RWPE2 (cell line): ENCODE measurements around the gene RHOT1.

Experiments
- ATAC-seq: fragments of 200-7000 bp; cut with Tn5 transposase; 3 replicates; pipeline ENCODE4 v1.9.1; 2021; ENCODE audit warnings: low read depth
- DNase-seq: peaks from one replicate; pipeline ENCODE4 v3.0.0-alpha.2; 2020; ENCODE audit warnings: low spot score
- H3K27ac ChIP-seq: fragments of 450-650 bp; 2 replicates; pipeline ENCODE4 v1.5.1; 2017; ENCODE audit warnings: mild to moderate bottlenecking; ENCODE audit not compliant: poor library complexity, severe bottlenecking
- H3K27me3 ChIP-seq: fragments of 250-450 bp; sonication (Bioruptor Pico); 2 replicates; pipeline ENCODE4 v1.5.1; 2021; ENCODE audit warnings: mild to moderate bottlenecking, moderate library complexity; ENCODE audit not compliant: insufficient read depth, poor library complexity, severe bottlenecking
- H3K36me3 ChIP-seq: fragments of 250-450 bp; sonication (Bioruptor Pico); 2 replicates; pipeline ENCODE4 v1.5.1; 2020; ENCODE audit warnings: low read depth, mild to moderate bottlenecking, moderate library complexity
- H3K4me1 ChIP-seq: fragments of 250-450 bp; sonication (Bioruptor Pico); 2 replicates; pipeline ENCODE4 v1.5.1; 2021; ENCODE audit warnings: mild to moderate bottlenecking, moderate library complexity; ENCODE audit not compliant: insufficient read depth, poor library complexity, severe bottlenecking
- H3K4me3 ChIP-seq: fragments of 250-450 bp; sonication (Bioruptor Pico); 2 replicates; pipeline ENCODE4 v1.5.1; 2021; ENCODE audit warnings: mild to moderate bottlenecking, moderate library complexity; ENCODE audit not compliant: severe bottlenecking
- H3K9me3 ChIP-seq: fragments of 250-450 bp; sonication (Bioruptor Pico); 2 replicates; pipeline ENCODE4 v1.5.1; 2021; ENCODE audit warnings: mild to moderate bottlenecking, moderate library complexity; ENCODE audit not compliant: severe bottlenecking
- TF ChIP-seq, protein P1 (sequence below): fragments of 450-650 bp; IDR thresholded peaks from one replicate; pipeline ENCODE4 v1.5.1; 2017; ENCODE audit warnings: mild to moderate bottlenecking, moderate library complexity; ENCODE audit not compliant: poor library complexity, severe bottlenecking

RHOT1 gene

DNA sequence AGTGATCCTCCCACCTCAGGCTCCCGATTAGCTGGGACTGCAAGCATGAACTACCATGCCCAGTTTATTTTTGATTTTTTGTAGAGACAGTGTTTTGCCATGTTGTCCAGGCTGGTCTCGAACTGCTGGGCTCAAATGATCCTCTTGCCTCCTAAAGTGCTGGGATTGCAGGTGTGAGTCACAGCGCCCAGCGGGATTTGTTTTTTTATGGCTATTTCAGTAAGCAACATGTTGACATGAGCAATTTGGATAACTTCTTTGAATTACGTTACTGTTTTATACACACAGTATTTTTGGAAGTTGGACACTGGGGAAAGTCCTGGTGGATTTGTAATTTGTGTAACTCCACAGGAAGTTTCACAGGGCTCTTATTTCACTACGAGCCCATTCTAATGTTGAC, 18.5 kb upstream of the RHOT1 start:
- Histone ChIP-seq H3K4me3 (no peak overlapping the region), H3K27ac (no peak overlapping the region), H3K9me3 (no peaks in the 10 kb centered on the region), H3K27me3 (no peaks in the 10 kb centered on the region), H3K36me3 (no peaks in the 10 kb centered on the region), H3K4me1 (no peaks in the 10 kb centered on the region)
- TF ChIP-seq, protein P1, sequence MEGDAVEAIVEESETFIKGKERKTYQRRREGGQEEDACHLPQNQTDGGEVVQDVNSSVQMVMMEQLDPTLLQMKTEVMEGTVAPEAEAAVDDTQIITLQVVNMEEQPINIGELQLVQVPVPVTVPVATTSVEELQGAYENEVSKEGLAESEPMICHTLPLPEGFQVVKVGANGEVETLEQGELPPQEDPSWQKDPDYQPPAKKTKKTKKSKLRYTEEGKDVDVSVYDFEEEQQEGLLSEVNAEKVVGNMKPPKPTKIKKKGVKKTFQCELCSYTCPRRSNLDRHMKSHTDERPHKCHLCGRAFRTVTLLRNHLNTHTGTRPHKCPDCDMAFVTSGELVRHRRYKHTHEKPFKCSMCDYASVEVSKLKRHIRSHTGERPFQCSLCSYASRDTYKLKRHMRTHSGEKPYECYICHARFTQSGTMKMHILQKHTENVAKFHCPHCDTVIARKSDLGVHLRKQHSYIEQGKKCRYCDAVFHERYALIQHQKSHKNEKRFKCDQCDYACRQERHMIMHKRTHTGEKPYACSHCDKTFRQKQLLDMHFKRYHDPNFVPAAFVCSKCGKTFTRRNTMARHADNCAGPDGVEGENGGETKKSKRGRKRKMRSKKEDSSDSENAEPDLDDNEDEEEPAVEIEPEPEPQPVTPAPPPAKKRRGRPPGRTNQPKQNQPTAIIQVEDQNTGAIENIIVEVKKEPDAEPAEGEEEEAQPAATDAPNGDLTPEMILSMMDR: no peak
- DNase-seq (no peak), ATAC-seq (no peak)

DNA sequence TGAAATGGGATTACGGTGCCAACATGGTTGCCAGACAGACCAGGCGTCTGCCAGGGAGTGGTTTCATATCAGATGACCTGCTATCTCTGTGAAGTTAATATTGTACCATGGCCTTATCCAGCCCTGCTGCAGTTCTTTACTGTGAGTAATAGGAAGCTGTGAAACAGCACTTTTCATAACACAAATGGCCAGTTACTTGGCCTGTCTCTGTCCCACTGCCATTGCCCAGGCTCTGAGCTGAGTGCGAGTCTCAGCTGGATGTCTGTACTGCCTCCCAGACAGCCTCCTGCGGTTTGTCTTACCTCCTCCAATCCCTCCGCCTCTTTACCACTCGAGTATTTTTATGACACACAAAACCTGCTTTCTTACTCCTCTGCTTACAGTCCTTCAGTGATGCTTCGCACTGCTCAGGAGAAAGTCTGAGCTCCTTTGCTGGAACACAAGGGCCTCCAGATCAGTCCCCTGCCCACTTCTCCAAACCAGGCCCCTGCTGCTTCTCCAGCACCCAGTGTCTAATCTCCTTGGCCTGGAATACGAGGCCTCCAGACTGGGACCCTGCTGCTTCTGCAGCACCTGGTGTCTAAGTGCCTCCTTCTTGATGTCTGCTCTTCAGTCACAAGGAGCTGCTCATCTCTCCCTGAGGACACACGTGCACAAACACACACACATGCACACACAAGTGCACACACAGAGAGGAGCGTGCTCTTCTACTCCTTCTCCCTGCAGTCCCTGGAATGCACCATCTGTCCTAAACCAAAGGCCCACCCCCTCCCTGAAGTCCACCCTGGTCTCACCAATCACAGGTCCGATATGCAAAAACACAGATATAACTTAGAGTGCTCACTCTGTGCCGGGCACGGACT, 17.1 kb upstream of the RHOT1 start:
- TF ChIP-seq, protein P1: no peak
- no peak for DNase-seq
- H3K27me3 ChIP-seq: no peaks in the 10 kb centered on the region
- no peaks in the 10 kb centered on the region for H3K9me3 ChIP-seq
- no peak for ATAC-seq
- no peak overlapping the region for H3K27ac ChIP-seq
- H3K4me3 ChIP-seq: no peak overlapping the region
- no peaks in the 10 kb centered on the region for H3K36me3 ChIP-seq
- H3K4me1 ChIP-seq: no peaks in the 10 kb centered on the region

DNA sequence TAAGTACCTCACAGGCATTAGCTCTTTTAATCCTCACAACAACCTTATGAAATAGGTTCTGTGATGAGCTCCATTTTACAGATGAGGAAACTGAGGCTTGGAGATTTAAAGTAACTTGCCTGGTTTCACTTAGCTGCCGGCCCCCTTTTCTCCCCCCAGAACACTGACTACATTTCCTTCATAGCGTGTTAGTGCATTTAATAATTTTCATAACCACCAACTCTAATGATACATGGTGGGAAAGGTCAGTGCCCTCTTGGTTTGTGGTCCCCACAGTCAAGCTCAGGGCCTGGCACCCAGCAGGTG, 16.5 kb upstream of the RHOT1 start:
- H3K27ac ChIP-seq: no peak overlapping the region
- H3K4me1 ChIP-seq: no peaks in the 10 kb centered on the region
- DNase-seq (no peak), ATAC-seq (no peak)
- TF ChIP-seq, protein P1: no peak
- no peaks in the 10 kb centered on the region for H3K36me3 ChIP-seq
- peaks cover 2% of the 10 kb centered on the region for H3K9me3 ChIP-seq
- H3K4me3 ChIP-seq: no peak overlapping the region
- H3K27me3 ChIP-seq: no peaks in the 10 kb centered on the region

DNA sequence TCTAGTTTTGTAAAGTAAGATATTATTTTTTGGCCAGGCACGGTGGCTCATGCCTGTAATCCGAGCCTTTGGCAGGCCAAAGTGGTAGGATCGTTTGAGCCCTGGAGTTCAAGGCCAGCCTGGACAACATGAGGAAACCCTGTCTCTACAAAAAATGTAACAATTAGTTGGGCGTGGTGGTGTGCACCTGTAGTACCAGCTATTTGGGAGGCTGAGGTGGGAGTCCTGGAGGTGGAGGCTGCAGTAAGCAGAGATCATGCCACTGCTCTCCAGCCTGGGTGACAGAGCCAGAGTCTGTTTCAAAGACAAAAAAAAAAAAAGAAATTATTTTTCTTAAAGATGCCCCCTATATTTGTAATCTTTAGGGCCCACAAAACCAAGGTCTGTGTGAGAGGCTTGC, 16.0 kb upstream of the RHOT1 start:
- no peaks in the 10 kb centered on the region for H3K36me3 ChIP-seq
- TF ChIP-seq, protein P1: no peak
- H3K9me3 ChIP-seq: peaks cover 2% of the 10 kb centered on the region
- H3K27me3 ChIP-seq: no peaks in the 10 kb centered on the region
- H3K4me3 ChIP-seq: no peak overlapping the region
- ATAC-seq (no peak), DNase-seq (no peak)
- no peak overlapping the region for H3K27ac ChIP-seq
- H3K4me1 ChIP-seq: no peaks in the 10 kb centered on the region

DNA sequence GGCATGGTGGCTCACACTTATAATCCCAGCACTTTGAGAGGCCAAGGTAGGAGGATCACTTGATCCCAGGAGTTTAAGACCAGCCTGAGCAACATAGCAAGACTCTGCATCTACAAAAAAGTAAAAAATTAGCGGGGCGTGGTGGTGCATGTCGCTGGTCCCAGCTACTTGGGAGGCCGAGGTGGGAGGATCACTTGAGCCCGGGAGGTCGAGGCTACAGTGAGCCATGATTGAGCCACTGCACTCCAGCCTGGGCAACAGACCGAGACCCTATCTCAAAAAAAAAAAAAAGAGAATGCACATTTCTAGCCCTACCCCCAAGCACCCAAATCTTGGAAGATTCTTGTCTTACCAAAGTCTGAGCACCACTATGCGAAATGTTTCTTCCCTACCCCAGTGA, 15.6 kb upstream of the RHOT1 start:
- TF ChIP-seq, protein P1: no peak
- no peaks in the 10 kb centered on the region for H3K36me3 ChIP-seq
- H3K4me3 ChIP-seq: no peak overlapping the region
- no peak for DNase-seq
- no peaks in the 10 kb centered on the region for H3K27me3 ChIP-seq
- H3K27ac ChIP-seq: peak overlapping the region; percentile 52
- peaks cover 2% of the 10 kb centered on the region for H3K9me3 ChIP-seq
- H3K4me1 ChIP-seq: no peaks in the 10 kb centered on the region
- ATAC-seq: no peak
